IMR-90 (cell line): ENCODE data around the gene SMAD7. TPM values are rescaled to one million over a fixed set of nuclear protein-coding genes. Genes with fewer than 3 reads are reported as not detected.

Experiments
- ATAC-seq: fragments of 200-7000 bp; cut with Tn5 transposase; 2 replicates; pipeline ENCODE4 v1.9.1; 2020; ENCODE audit warnings: low read depth, mild to moderate bottlenecking, moderate library complexity
- BruUV-seq: library from RNA; stranded (reverse); fragments of 400-500 nt; replicated peaks from 2 replicates; lab custom pipeline; 2021; lab: Mats Ljungman, UMichigan
- CTCF ChIA-PET: fragments of 300-600 bp; formaldehyde crosslinking; extraction: SDS; loops from one replicate; lab custom pipeline; 2021; ENCODE audit warnings: antibody characterized with exemption; lab: Yijun Ruan, JAX
- POLR2A ChIA-PET: fragments of 300-600 bp; sonication (Branson Sonifier 250); formaldehyde crosslinking; loops from one replicate; lab custom pipeline; 2022; ENCODE audit warnings: antibody characterized with exemption; ENCODE audit not compliant: unreplicated experiment; lab: Charles Lee
- DNase-seq: peaks from one replicate; pipeline ENCODE4 v3.0.0; 2013
- H2AFZ ChIP-seq: replicated peaks from 2 replicates; pipeline ENCODE3; 2013; ENCODE audit warnings: low read length, mild to moderate bottlenecking; ENCODE audit not compliant: poor library complexity
- H2AK5ac ChIP-seq: 2 replicates; pipeline ENCODE4 v1.6.1; 2013; ENCODE audit warnings: low read depth, low read length, inconsistent platforms
- H2AK9ac ChIP-seq: replicated peaks from 2 replicates; pipeline ENCODE3; 2013; ENCODE audit warnings: mild to moderate bottlenecking, low read depth, low read length, moderate library complexity; ENCODE audit not compliant: poor library complexity
- H2BK120ac ChIP-seq: 2 replicates; pipeline ENCODE4 v1.6.1; 2013; ENCODE audit warnings: low read depth, low read length, inconsistent platforms
- H2BK15ac ChIP-seq: 3 replicates; pipeline ENCODE4 v1.6.1; 2013; ENCODE audit warnings: low read depth, low read length, inconsistent platforms
- H2BK20ac ChIP-seq: 2 replicates; pipeline ENCODE4 v1.6.1; 2013; ENCODE audit warnings: low read depth, mild to moderate bottlenecking, inconsistent platforms, low read length, moderate library complexity
- H2BK5ac ChIP-seq: 2 replicates; pipeline ENCODE4 v1.6.1; 2013; ENCODE audit warnings: mild to moderate bottlenecking, low read depth, low read length, inconsistent platforms; ENCODE audit not compliant: poor library complexity, severe bottlenecking
- H3K14ac ChIP-seq: replicated peaks from 2 replicates; pipeline ENCODE4 v1.6.1; 2013; ENCODE audit warnings: low read depth, low read length, inconsistent platforms
- H3K18ac ChIP-seq: 2 replicates; pipeline ENCODE4 v1.6.1; 2013; ENCODE audit warnings: low read depth, low read length, control low read depth
- H3K23ac ChIP-seq: 2 replicates; pipeline ENCODE4 v1.6.1; 2013; ENCODE audit warnings: low read depth, low read length, inconsistent platforms
- H3K27ac ChIP-seq: 2 replicates; pipeline ENCODE4 v1.5.1; 2013; ENCODE audit warnings: mild to moderate bottlenecking, control low read depth, low read length; ENCODE audit not compliant: insufficient read depth
- H3K27me3 ChIP-seq: 2 replicates; pipeline ENCODE4 v1.6.1; 2013; ENCODE audit warnings: low read length; ENCODE audit not compliant: control insufficient read depth, insufficient read depth
- H3K36me3 ChIP-seq: 2 replicates; pipeline ENCODE4 v1.6.1; 2013; ENCODE audit warnings: low read length, mixed read lengths; ENCODE audit not compliant: control insufficient read depth, insufficient read depth
- H3K4ac ChIP-seq: 2 replicates; pipeline ENCODE4 v1.6.1; 2013; ENCODE audit warnings: low read depth, low read length, inconsistent platforms
- H3K4me1 ChIP-seq: 2 replicates; pipeline ENCODE4 v1.6.1; 2013; ENCODE audit warnings: low read length, mixed read lengths; ENCODE audit not compliant: control insufficient read depth, insufficient read depth
- H3K4me2 ChIP-seq: 2 replicates; pipeline ENCODE4 v1.6.1; 2013; ENCODE audit warnings: low read depth, mild to moderate bottlenecking, control low read depth, low read length, moderate library complexity
- H3K4me3 ChIP-seq: 2 replicates; pipeline ENCODE4 v1.5.1; 2013; ENCODE audit warnings: low read depth, mild to moderate bottlenecking, control low read depth, low read length, moderate library complexity; ENCODE audit not compliant: insufficient read depth
- H3K56ac ChIP-seq: 2 replicates; pipeline ENCODE4 v1.6.1; 2013; ENCODE audit warnings: low read length, inconsistent platforms; ENCODE audit not compliant: insufficient read depth; ENCODE audit errors: extremely low read depth
- H3K79me1 ChIP-seq, 2 experiments: 2 replicates each; pipeline ENCODE4 v1.6.1; 2013; ENCODE audit warnings: low read length in 2 of 2, inconsistent platforms in 1 of 2, low read depth in 1 of 2
- H3K9ac ChIP-seq: 2 replicates; pipeline ENCODE4 v1.6.1; 2013; ENCODE audit warnings: low read depth, low read length, control low read depth
- H3K9me1 ChIP-seq: 2 replicates; pipeline ENCODE4 v1.6.1; 2013; ENCODE audit warnings: low read length, inconsistent platforms; ENCODE audit not compliant: insufficient read depth
- H3K9me3 ChIP-seq: 2 replicates; pipeline ENCODE4 v1.6.1; 2013; ENCODE audit warnings: low read length; ENCODE audit not compliant: control insufficient read depth, insufficient read depth
- H4K20me1 ChIP-seq: 2 replicates; pipeline ENCODE4 v1.6.1; 2013; ENCODE audit warnings: low read length, inconsistent platforms; ENCODE audit not compliant: insufficient read depth
- H4K5ac ChIP-seq: 2 replicates; pipeline ENCODE4 v1.6.1; 2013; ENCODE audit warnings: mild to moderate bottlenecking, low read depth, low read length, control low read depth
- H4K8ac ChIP-seq, 2 experiments: 2 replicates each; pipeline ENCODE4 v1.6.1; 2013; ENCODE audit warnings: low read depth in 2 of 2, low read length in 2 of 2, control low read depth in 1 of 2, inconsistent platforms in 1 of 2
- H4K91ac ChIP-seq: 2 replicates; pipeline ENCODE4 v1.6.1; 2013; ENCODE audit warnings: low read depth, low read length, inconsistent platforms; ENCODE audit not compliant: insufficient read depth
- BHLHE40 ChIP-seq: fragments of 150-350 bp; IDR thresholded peaks from 2 replicates; pipeline ENCODE4 v1.6.1; 2016; ENCODE audit warnings: mild to moderate bottlenecking, low read depth, low read length
- CHD1 ChIP-seq: IDR thresholded peaks from 2 replicates; pipeline ENCODE4 v1.6.1; 2012; ENCODE audit warnings: low read depth, low read length, improper control_type of control experiment
- FOS ChIP-seq: fragments of 150-350 bp; IDR thresholded peaks from 2 replicates; pipeline ENCODE4 v1.6.1; 2016; ENCODE audit warnings: low read depth, low read length
- MAFK ChIP-seq: IDR thresholded peaks from 2 replicates; pipeline ENCODE4 v1.6.1; 2012; ENCODE audit warnings: low read depth, low read length, improper control_type of control experiment
- MAZ ChIP-seq: IDR thresholded peaks from 2 replicates; pipeline ENCODE4 v1.6.1; 2012; ENCODE audit warnings: low read depth, mild to moderate bottlenecking, low read length, improper control_type of control experiment, moderate library complexity, borderline replicate concordance
- MXI1 ChIP-seq: IDR thresholded peaks from 2 replicates; pipeline ENCODE4 v1.6.1; 2012; ENCODE audit warnings: low read depth, mild to moderate bottlenecking, low read length, moderate library complexity, borderline replicate concordance
- NFE2L2 ChIP-seq: fragments of 150-350 bp; IDR thresholded peaks from 2 replicates; pipeline ENCODE4 v1.6.1; 2016; ENCODE audit warnings: low read depth, mild to moderate bottlenecking, low read length
- POLR2A ChIP-seq: IDR thresholded peaks from 2 replicates; pipeline ENCODE4 v1.6.1; 2012; ENCODE audit warnings: mild to moderate bottlenecking, low read depth, low read length
- RAD21 ChIP-seq: IDR thresholded peaks from 2 replicates; pipeline ENCODE4 v1.6.1; 2012; ENCODE audit warnings: low read length, improper control_type of control experiment
- RCOR1 ChIP-seq: IDR thresholded peaks from 2 replicates; pipeline ENCODE4 v1.6.1; 2012; ENCODE audit warnings: mild to moderate bottlenecking, low read length, improper control_type of control experiment; ENCODE audit not compliant: insufficient replicate concordance
- RFX5 ChIP-seq: IDR thresholded peaks from 2 replicates; pipeline ENCODE4 v1.8.0; 2012; ENCODE audit warnings: low read depth, mild to moderate bottlenecking, low read length, moderate library complexity
- SMC3 ChIP-seq: fragments of 150-350 bp; IDR thresholded peaks from 2 replicates; pipeline ENCODE4 v1.6.1; 2016; ENCODE audit warnings: low read depth, mild to moderate bottlenecking, antibody characterized with exemption, low read length, moderate library complexity
- WGBS, 2 experiments: methylation state at CpG; one replicate each; pipeline versions ENCODE4 v1.1.5 to v1.1.7; 2013; ENCODE audit warnings: missing lambda C conversion rate in 2 of 2; ENCODE audit not compliant: insufficient read length in 1 of 2; ENCODE audit errors: extremely low coverage in 2 of 2; 5-methylcytosine and 5-hydroxymethylcytosine counted together
- dilution Hi-C: fragments of 300-500 bp; cut with HindIII; formaldehyde crosslinking; loops from one replicate; pipeline ENCODE4 v1.14.3; 2018; ENCODE audit warnings: low sequenced_read_pairs; ENCODE audit not compliant: unreplicated experiment
- in situ Hi-C: fragments of 300-500 bp; cut with MboI; formaldehyde crosslinking; loops from 3 replicates; pipeline ENCODE4 v1.14.3; 2019; ENCODE audit warnings: low sequenced_read_pairs, inconsistent platforms, mixed read lengths
- intact Hi-C: fragments of 100-400 bp; cut with micrococcal nuclease; formaldehyde crosslinking; loops from 2 replicates; pipeline ENCODE4 v1.10.0; 2022
- polyA plus RNA-seq, 3 experiments: library from polyadenylated mRNA; depleted of rRNA; stranded (reverse); fragments of >200 nt; gene quantifications; 2 replicates each; pipeline ENCODE4 v1.2.3, GENCODE V29; 2012; ENCODE audit warnings: low replicate concordance in 1 of 3
- total RNA-seq: library from RNA; depleted of rRNA; stranded (reverse); fragments of >200 nt; gene quantifications from 2 replicates; pipeline ENCODE4 v1.2.3, GENCODE V29; 2012
- TF ChIP-seq, protein P1 (sequence below): fragments of 150-350 bp; IDR thresholded peaks from 2 replicates; pipeline ENCODE4 v1.6.1; 2017; ENCODE audit warnings: mild to moderate bottlenecking, antibody characterized with exemption, low read length, low read depth
- TF ChIP-seq, protein P2 (sequence below): conservative IDR thresholded peaks from 2 replicates; pipeline ENCODE4 v1.5.1; 2012; ENCODE audit warnings: mild to moderate bottlenecking, low read depth, low read length, improper control_type of control experiment
- TF ChIP-seq, protein P3 (sequence below): fragments of 150-350 bp; IDR thresholded peaks from 2 replicates; pipeline ENCODE4 v1.6.1; 2016; ENCODE audit warnings: low read depth, mild to moderate bottlenecking, low read length, moderate library complexity, borderline replicate concordance

The SMAD7 gene
- total and polyA plus RNA-seq, 2 of the 4 experiments (the other 2 are of a cell fraction), result 15.8 to 17.6 TPM

DNA sequence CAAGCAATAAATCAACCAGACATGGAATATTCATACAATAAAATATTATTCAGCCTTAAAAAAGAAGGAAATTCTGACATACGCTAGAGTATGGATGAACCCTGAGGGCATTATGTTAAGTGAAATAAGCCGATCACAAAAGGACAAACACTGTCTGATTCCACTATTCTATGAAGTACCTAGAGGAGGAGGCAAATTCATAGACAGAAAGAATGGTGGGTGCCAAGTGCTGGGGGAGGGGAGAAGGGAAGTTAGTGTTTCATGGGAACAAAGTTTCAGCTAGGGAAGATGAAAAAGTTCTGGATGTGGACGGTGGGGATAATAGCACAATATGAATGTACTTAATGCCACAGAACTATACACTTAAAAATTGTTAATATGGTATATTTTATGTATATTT lies 19.8 kb downstream of the SMAD7 start:
- peak overlapping the region; percentile 83; the same call in 1 of the 2 replicates for H2BK120ac ChIP-seq
- intact Hi-C loops, result no loop called here
- no CpG with 5 or more reads among the region's 3 CpGs for WGBS, 2 experiments
- ChIA-PET CTCF (no interaction called here), POLR2A (interaction anchor here (1.0 kb wide), 1 partner anchor 11 kb away, joined by 3 read pairs; no protein-coding TSS in a partner anchor)
- no peak overlapping the region for H2AK9ac ChIP-seq
- peak overlapping the region; percentile 93 for H2BK5ac ChIP-seq
- no peak overlapping the region; the same call in 2 of the 3 replicates for H2BK15ac ChIP-seq
- peak overlapping the region; percentile 70 for H3K23ac ChIP-seq
- peak overlapping the region; percentile 24; the same call in 1 of the 2 replicates for H3K4me2 ChIP-seq
- peaks cover 91% of the 10 kb centered on the region for H4K20me1 ChIP-seq
- H2AK5ac ChIP-seq, result peak overlapping the region; percentile 79
- peaks cover 61% of the 10 kb centered on the region for H3K9me1 ChIP-seq
- TF ChIP-seq RFX5, result no peak
- no peak for TF ChIP-seq FOS
- TF ChIP-seq BHLHE40, result no peak
- no peak for TF ChIP-seq POLR2A
- no peak for TF ChIP-seq MAZ
- TF ChIP-seq MXI1, result no peak
- TF ChIP-seq, protein P1, sequence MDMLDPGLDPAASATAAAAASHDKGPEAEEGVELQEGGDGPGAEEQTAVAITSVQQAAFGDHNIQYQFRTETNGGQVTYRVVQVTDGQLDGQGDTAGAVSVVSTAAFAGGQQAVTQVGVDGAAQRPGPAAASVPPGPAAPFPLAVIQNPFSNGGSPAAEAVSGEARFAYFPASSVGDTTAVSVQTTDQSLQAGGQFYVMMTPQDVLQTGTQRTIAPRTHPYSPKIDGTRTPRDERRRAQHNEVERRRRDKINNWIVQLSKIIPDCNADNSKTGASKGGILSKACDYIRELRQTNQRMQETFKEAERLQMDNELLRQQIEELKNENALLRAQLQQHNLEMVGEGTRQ, result no peak
- TF ChIP-seq SMC3, result no peak
- TF ChIP-seq NFE2L2, result no peak
- no peak for TF ChIP-seq RAD21
- no peak for TF ChIP-seq RCOR1
- TF ChIP-seq, protein P2, sequence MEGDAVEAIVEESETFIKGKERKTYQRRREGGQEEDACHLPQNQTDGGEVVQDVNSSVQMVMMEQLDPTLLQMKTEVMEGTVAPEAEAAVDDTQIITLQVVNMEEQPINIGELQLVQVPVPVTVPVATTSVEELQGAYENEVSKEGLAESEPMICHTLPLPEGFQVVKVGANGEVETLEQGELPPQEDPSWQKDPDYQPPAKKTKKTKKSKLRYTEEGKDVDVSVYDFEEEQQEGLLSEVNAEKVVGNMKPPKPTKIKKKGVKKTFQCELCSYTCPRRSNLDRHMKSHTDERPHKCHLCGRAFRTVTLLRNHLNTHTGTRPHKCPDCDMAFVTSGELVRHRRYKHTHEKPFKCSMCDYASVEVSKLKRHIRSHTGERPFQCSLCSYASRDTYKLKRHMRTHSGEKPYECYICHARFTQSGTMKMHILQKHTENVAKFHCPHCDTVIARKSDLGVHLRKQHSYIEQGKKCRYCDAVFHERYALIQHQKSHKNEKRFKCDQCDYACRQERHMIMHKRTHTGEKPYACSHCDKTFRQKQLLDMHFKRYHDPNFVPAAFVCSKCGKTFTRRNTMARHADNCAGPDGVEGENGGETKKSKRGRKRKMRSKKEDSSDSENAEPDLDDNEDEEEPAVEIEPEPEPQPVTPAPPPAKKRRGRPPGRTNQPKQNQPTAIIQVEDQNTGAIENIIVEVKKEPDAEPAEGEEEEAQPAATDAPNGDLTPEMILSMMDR, result no peak
- no peak for TF ChIP-seq CHD1
- TF ChIP-seq, protein P3, sequence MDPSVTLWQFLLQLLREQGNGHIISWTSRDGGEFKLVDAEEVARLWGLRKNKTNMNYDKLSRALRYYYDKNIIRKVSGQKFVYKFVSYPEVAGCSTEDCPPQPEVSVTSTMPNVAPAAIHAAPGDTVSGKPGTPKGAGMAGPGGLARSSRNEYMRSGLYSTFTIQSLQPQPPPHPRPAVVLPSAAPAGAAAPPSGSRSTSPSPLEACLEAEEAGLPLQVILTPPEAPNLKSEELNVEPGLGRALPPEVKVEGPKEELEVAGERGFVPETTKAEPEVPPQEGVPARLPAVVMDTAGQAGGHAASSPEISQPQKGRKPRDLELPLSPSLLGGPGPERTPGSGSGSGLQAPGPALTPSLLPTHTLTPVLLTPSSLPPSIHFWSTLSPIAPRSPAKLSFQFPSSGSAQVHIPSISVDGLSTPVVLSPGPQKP, result no peak
- TF ChIP-seq MAFK, result no peak
- no peak overlapping the region for H3K9ac ChIP-seq
- H3K9me3 ChIP-seq, result no peaks in the 10 kb centered on the region
- H4K5ac ChIP-seq, result peak overlapping the region; percentile 23; the same call in 1 of the 2 replicates
- no peaks in the 10 kb centered on the region for H3K27me3 ChIP-seq
- dilution Hi-C loops, result no loop called here
- H3K14ac ChIP-seq, result peak overlapping the region; percentile 56
- no peak for DNase-seq
- peaks cover 74% of the 10 kb centered on the region for H3K4me1 ChIP-seq
- no peak overlapping the region for H3K4me3 ChIP-seq
- H3K27ac ChIP-seq, result no peak overlapping the region
- ATAC-seq, result no peak
- no peak overlapping the region; the same call in 1 of the 2 replicates for H3K56ac ChIP-seq
- H3K18ac ChIP-seq, result peak overlapping the region; percentile 64; the same call in 1 of the 2 replicates
- peak overlapping the region; percentile 98 for H3K4ac ChIP-seq
- peak overlapping the region; percentile 5; the same call in 1 of the 2 replicates for H2BK20ac ChIP-seq
- H2AFZ ChIP-seq, result no peak overlapping the region
- no TSS peak for BruUV-seq
- H4K91ac ChIP-seq, result peak overlapping the region; percentile 84
- in situ Hi-C loops, result loop anchor here (25.0 kb wide), 1 partner anchor 394 kb away; the partner anchor contains the start of gene CTIF
- peak overlapping the region; percentile 33 to 90; a peak in 3 of 4 replicates for H4K8ac ChIP-seq
- H3K36me3 ChIP-seq, result peaks cover 7% of the 10 kb centered on the region
- peaks cover 2 to 97% of the 10 kb centered on the region in 2 experiments; a peak in 3 of 4 replicates for H3K79me1 ChIP-seq
